Osteoblast (primary cell): ENCODE results near the gene WDFY4. TPM values are rescaled to one million over a fixed set of nuclear protein-coding genes. Genes with fewer than 3 reads are reported as not detected.

Experiments
- DNase-seq: peaks from one replicate; pipeline ENCODE4 v3.0.0; 2011; ENCODE audit warnings: low spot score, mixed read lengths; ENCODE audit not compliant: insufficient read length; ENCODE audit errors: missing footprints
- H2AFZ ChIP-seq: 2 replicates; pipeline ENCODE4 v1.6.0; 2011; ENCODE audit warnings: mild to moderate bottlenecking, low read length
- H3K27ac ChIP-seq: 2 replicates; pipeline ENCODE4 v1.5.1; 2011; ENCODE audit warnings: mild to moderate bottlenecking, low read depth, low read length, moderate library complexity
- H3K27me3 ChIP-seq: 2 replicates; pipeline ENCODE4 v1.6.0; 2012; ENCODE audit warnings: mild to moderate bottlenecking, control low read depth, inconsistent platforms, low read length, moderate library complexity; ENCODE audit not compliant: insufficient read depth
- H3K36me3 ChIP-seq: 2 replicates; pipeline ENCODE4 v1.5.1; 2011; ENCODE audit warnings: mild to moderate bottlenecking, low read length, control low read depth, moderate library complexity; ENCODE audit not compliant: insufficient read depth
- H3K4me1 ChIP-seq: 2 replicates; pipeline ENCODE4 v1.5.1; 2011; ENCODE audit warnings: mild to moderate bottlenecking, low read length, control low read depth, moderate library complexity; ENCODE audit not compliant: insufficient read depth
- H3K4me2 ChIP-seq: 2 replicates; pipeline ENCODE4 v1.6.0; 2011; ENCODE audit warnings: mild to moderate bottlenecking, low read length; ENCODE audit not compliant: insufficient read depth
- H3K4me3 ChIP-seq: fragments of 200-600 bp; sonication (generic); 3 replicates; pipeline ENCODE4 v1.5.1; 2012; ENCODE audit warnings: mild to moderate bottlenecking, low read length, inconsistent platforms; ENCODE audit not compliant: insufficient read depth
- H3K79me2 ChIP-seq: 2 replicates; pipeline ENCODE4 v1.6.0; 2012; ENCODE audit warnings: mild to moderate bottlenecking, low read length, control low read depth, inconsistent platforms; ENCODE audit not compliant: insufficient read depth
- H3K9me3 ChIP-seq: 2 replicates; pipeline ENCODE4 v1.5.1; 2011; ENCODE audit warnings: low read depth, low read length, control low read depth
- H4K20me1 ChIP-seq: 2 replicates; pipeline ENCODE4 v1.6.0; 2012; ENCODE audit warnings: mild to moderate bottlenecking, low read length, control low read depth; ENCODE audit not compliant: insufficient read depth
- CTCF ChIP-seq: IDR thresholded peaks from 2 replicates; pipeline ENCODE4 v1.5.1; 2011; ENCODE audit warnings: mild to moderate bottlenecking, low read depth, low read length, moderate library complexity; ENCODE audit errors: extremely low read depth
- total RNA-seq: library from RNA; depleted of rRNA; stranded (reverse); fragments of >200 nt; gene quantifications from 2 replicates; pipeline ENCODE4 v1.2.3, GENCODE V29; 2012

The WDFY4 gene
- total RNA-seq, 1 donor = 0.36 TPM

GRCh38 chr10:48784031-48784430, 99.4 kb downstream of the WDFY4 start:
- H2AFZ ChIP-seq = no peak overlapping the region
- H3K4me2 ChIP-seq = no peak overlapping the region
- no peak overlapping the region for H3K27ac ChIP-seq
- H3K36me3 ChIP-seq = no peaks in the 10 kb centered on the region
- no peak overlapping the region for H3K4me3 ChIP-seq
- TF ChIP-seq CTCF = no peak
- no peaks in the 10 kb centered on the region for H4K20me1 ChIP-seq
- no peaks in the 10 kb centered on the region for H3K79me2 ChIP-seq
- H3K9me3 ChIP-seq = no peaks in the 10 kb centered on the region
- no peak for DNase-seq
- H3K4me1 ChIP-seq = no peaks in the 10 kb centered on the region
- H3K27me3 ChIP-seq = peaks cover 8% of the 10 kb centered on the region

- no peaks in the 10 kb centered on the region for H3K9me3 ChIP-seq
- no peak overlapping the region for H2AFZ ChIP-seq
- peaks cover 16% of the 10 kb centered on the region for H3K27me3 ChIP-seq
- H3K27ac ChIP-seq = no peak overlapping the region
- H3K4me2 ChIP-seq = no peak overlapping the region
- no peaks in the 10 kb centered on the region for H3K36me3 ChIP-seq
- no peaks in the 10 kb centered on the region for H4K20me1 ChIP-seq
- no peaks in the 10 kb centered on the region for H3K4me1 ChIP-seq
- H3K4me3 ChIP-seq = no peak overlapping the region
- DNase-seq = no peak
- TF ChIP-seq CTCF = no peak
- no peaks in the 10 kb centered on the region for H3K79me2 ChIP-seq
Observed at GRCh38 chr10:48785796-48786195, 101.1 kb downstream of the WDFY4 start.

GRCh38 chr10:48786606-48787282, 102.1 kb downstream of the WDFY4 start:
- no peak overlapping the region for H2AFZ ChIP-seq
- no peaks in the 10 kb centered on the region for H3K4me1 ChIP-seq
- peaks cover 16% of the 10 kb centered on the region for H3K27me3 ChIP-seq
- no peaks in the 10 kb centered on the region for H3K79me2 ChIP-seq
- no peaks in the 10 kb centered on the region for H3K36me3 ChIP-seq
- H4K20me1 ChIP-seq = no peaks in the 10 kb centered on the region
- TF ChIP-seq CTCF = no peak
- no peak overlapping the region for H3K27ac ChIP-seq
- no peaks in the 10 kb centered on the region for H3K9me3 ChIP-seq
- H3K4me2 ChIP-seq = no peak overlapping the region
- no peak overlapping the region for H3K4me3 ChIP-seq
- no peak for DNase-seq

GRCh38 chr10:48788554-48788953, 103.9 kb downstream of the WDFY4 start:
- Histone ChIP-seq H3K9me3 (no peaks in the 10 kb centered on the region), H2AFZ (no peak overlapping the region), H3K4me3 (no peak overlapping the region), H3K4me2 (no peak overlapping the region), H3K27me3 (peaks cover 12% of the 10 kb centered on the region), H3K36me3 (no peaks in the 10 kb centered on the region), H4K20me1 (no peaks in the 10 kb centered on the region), H3K4me1 (no peaks in the 10 kb centered on the region), H3K27ac (no peak overlapping the region), H3K79me2 (no peaks in the 10 kb centered on the region)
- no peak for TF ChIP-seq CTCF
- DNase-seq = no peak
